Mucosa of rectum (tissue), 2 donors: ENCODE measurements around the gene HABP4.

Experiments
- H3K27ac ChIP-seq, 2 donors: one replicate each; pipeline ENCODE4 v1.7.0; 2013; ENCODE audit warnings: inconsistent platforms in 2 of 2, low read depth in 2 of 2, low read length in 2 of 2
- H3K27me3 ChIP-seq, 2 donors: one replicate each; pipeline ENCODE4 v1.7.0; 2013; ENCODE audit warnings: low read length in 2 of 2; ENCODE audit not compliant: control insufficient read depth in 2 of 2, insufficient read depth in 2 of 2
- H3K36me3 ChIP-seq, 2 donors: one replicate each; pipeline ENCODE4 v1.7.0; 2013; ENCODE audit warnings: low read length in 2 of 2; ENCODE audit not compliant: control insufficient read depth in 2 of 2, insufficient read depth in 2 of 2
- H3K4me1 ChIP-seq, 2 donors: one replicate each; pipeline ENCODE4 v1.7.0; 2013; ENCODE audit warnings: low read length in 2 of 2, mild to moderate bottlenecking in 1 of 2; ENCODE audit not compliant: control insufficient read depth in 2 of 2, insufficient read depth in 2 of 2
- H3K4me3 ChIP-seq, 2 donors: one replicate each; pipeline ENCODE4 v1.7.0; 2013; ENCODE audit warnings: low read length in 2 of 2
- H3K9ac ChIP-seq, 2 donors: one replicate each; pipeline ENCODE4 v1.7.0; 2013; ENCODE audit warnings: low read length in 2 of 2, low read depth in 1 of 2, mild to moderate bottlenecking in 1 of 2
- H3K9me3 ChIP-seq, 2 donors: one replicate each; pipeline ENCODE4 v1.7.0; 2013; ENCODE audit warnings: low read length in 2 of 2; ENCODE audit not compliant: control insufficient read depth in 2 of 2
- donor health status: healthy.
- donor health status: Normal muscosa, but diverticular disease.

HABP4 gene

DNA sequence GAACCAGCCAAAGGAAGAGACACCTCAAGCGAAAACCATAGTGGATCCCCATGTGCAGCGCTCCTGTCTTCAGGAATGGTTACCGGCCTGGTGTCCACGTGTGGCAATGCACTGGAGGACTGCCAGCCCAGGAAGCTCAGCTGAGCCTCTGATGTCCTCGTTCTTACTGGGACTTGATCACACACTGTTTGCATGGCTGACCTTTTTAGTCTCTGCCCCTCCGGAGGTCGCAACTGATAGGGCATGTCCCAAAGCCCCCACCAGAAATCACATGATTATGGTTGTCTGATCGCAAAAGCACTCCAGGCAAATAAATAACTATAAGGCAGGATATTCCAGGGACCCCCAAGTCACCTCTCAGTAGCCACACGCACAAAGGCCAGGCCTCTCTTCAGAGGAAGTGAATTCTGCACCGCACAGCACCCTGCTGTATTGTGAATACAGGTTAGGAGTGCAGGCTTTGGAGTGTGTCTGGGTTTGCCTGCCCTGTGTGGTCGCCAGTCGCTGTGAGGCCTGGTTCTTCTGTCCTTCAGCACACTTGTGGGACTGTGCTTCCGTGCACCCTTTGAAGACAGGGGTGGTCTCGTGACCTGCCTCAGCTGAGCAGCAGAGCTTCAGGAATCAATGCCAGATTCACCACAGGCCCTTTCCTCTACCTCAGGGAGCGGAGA, 13.4 kb upstream of the HABP4 start:
- H3K9ac ChIP-seq = no peak overlapping the region
- H3K4me3 ChIP-seq = no peak overlapping the region
- H3K27me3 ChIP-seq = no peaks in the 10 kb centered on the region
- H3K9me3 ChIP-seq = no peaks in the 10 kb centered on the region
- H3K27ac ChIP-seq = no peak overlapping the region
- H3K36me3 ChIP-seq = no peaks in the 10 kb centered on the region
- H3K4me1 ChIP-seq = no peaks in the 10 kb centered on the region

DNA sequence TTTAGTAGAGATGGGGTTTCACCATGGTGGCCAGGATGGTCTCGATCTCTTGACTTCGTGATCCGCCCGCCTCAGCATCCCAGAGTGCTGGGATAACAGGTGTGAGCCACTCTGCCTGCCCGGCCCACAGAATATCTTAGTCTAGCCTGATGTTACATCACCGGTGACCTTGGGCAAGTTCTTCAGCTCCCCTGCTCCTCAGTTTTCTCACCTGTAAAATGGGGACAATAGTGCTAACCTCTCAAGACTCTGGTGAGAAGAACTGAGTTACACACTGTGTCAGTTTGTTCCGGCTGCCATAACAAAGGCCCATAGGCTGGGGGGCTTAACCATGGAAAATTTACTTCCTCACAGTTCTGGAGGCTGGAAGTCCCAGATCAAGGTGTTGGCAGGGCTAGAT, 12.5 kb upstream of the HABP4 start:
- H3K36me3 ChIP-seq = no peaks in the 10 kb centered on the region
- H3K27me3 ChIP-seq = no peaks in the 10 kb centered on the region
- no peak overlapping the region for H3K4me3 ChIP-seq
- no peaks in the 10 kb centered on the region for H3K4me1 ChIP-seq
- H3K9ac ChIP-seq = no peak overlapping the region
- H3K9me3 ChIP-seq = no peaks in the 10 kb centered on the region
- H3K27ac ChIP-seq = no peak overlapping the region

DNA sequence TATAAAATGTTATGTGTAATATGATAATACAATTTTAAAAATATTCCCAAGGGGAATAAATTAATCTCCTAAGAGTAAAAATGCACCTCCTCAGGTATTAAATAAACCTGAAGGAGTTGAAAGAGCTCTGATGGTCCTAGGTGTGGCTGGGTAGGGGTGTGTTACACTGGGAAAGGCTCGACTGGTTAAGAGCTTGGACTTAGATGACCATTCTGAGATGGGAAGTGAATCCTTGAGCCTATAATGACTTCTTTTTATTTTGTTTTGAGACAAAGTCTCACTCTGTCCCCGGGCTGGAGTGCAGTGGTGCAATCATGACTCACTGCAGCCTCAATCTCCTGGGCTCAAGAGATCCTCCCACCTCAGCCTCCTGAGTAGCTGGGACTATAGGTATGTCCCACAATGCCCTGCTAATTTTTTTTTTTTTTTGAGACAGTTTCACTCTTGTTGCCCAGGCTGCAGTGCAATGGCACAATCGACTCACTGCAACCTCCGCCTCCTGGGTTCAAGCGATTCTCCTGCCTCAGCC, 9.2 kb upstream of the HABP4 start:
- Histone ChIP-seq H3K36me3 (no peaks in the 10 kb centered on the region), H3K9ac (no peak overlapping the region), H3K27me3 (no peaks in the 10 kb centered on the region), H3K4me1 (no peaks in the 10 kb centered on the region), H3K27ac (no peak overlapping the region), H3K9me3 (no peaks in the 10 kb centered on the region), H3K4me3 (no peak overlapping the region)

DNA sequence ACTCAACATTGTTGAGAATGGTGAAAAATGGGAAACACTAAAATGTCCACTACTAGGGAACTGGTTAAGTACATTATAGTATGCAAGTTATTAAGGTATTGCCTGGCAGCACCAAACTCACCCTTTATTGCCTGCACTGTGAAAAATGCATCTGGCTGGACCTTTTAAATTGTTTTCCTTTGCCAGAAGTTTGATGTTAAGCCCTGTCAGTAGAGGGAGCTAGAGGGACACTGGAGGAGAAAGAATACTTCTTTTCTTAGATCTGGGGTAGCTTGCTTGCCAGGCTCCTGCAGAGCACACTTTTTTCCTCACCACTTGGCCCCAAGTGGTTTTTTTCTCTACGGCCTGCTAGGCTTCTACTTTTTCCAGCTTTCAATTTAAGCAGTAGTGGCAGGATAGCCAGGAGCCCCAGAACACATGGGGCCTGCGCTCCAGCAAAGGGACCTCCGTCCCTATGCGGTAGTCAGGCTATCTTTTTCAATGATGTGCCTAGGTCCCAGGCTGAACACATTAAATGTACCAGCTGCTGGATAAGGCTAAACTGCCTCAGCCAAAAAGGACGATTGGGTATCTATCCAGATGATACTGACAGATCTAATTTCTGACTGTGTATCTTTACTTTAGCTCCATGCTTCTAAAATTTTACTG, 8.0 kb upstream of the HABP4 start:
- Histone ChIP-seq H3K9me3 (no peaks in the 10 kb centered on the region), H3K27ac (no peak overlapping the region), H3K36me3 (no peaks in the 10 kb centered on the region), H3K27me3 (no peaks in the 10 kb centered on the region), H3K4me1 (no peaks in the 10 kb centered on the region), H3K9ac (no peak overlapping the region), H3K4me3 (no peak overlapping the region)

DNA sequence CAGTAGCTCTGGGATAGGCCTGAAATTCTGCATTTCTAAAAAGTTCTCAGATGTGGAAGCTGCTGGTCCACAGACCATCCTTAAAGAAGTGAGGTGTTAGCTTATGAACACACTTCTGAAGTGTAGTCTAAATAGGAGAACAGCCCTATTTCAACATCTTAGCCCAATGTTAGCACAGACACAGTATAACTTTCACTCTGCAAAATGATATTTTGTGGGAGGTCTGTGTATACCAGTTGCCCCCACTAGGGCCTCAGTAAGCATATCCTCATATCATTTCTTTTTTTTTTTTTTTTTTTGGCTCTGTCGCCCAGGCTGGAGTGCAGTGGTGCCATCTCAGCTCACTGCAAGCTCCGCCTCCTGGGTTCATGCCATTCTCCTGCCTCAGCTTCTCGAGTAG, 7.5 kb upstream of the HABP4 start:
- H3K4me1 ChIP-seq = no peaks in the 10 kb centered on the region
- no peaks in the 10 kb centered on the region for H3K36me3 ChIP-seq
- H3K27me3 ChIP-seq = no peaks in the 10 kb centered on the region
- no peaks in the 10 kb centered on the region for H3K9me3 ChIP-seq
- H3K9ac ChIP-seq = no peak overlapping the region
- H3K4me3 ChIP-seq = no peak overlapping the region
- no peak overlapping the region for H3K27ac ChIP-seq

DNA sequence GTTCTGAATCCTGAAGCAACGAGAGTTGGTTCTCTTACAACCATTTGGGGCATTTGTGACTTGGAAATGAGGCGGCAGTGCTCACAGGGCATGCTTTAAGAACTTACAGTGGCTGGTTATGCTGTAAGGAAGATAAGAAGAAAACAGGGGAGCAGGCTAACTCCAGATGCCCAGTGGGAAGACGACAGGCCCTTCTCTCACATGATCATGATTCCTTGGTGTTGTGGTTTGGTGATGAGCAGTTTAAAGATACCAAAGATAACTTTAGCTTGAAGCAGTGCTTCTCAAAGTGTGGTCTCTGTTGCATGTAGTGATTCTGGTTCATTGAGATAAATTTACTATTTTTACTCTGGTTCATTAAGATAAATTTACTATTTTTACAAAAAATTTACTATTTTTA, 2.6 kb upstream of the HABP4 start:
- no peak overlapping the region for H3K27ac ChIP-seq
- H3K4me3 ChIP-seq = no peak overlapping the region
- H3K4me1 ChIP-seq = peaks cover 11 to 14% of the 10 kb centered on the region in 2 donors
- H3K9ac ChIP-seq = no peak overlapping the region
- H3K36me3 ChIP-seq = no peaks in the 10 kb centered on the region
- peaks cover 0 to 4% of the 10 kb centered on the region in 2 donors for H3K27me3 ChIP-seq
- no peaks in the 10 kb centered on the region for H3K9me3 ChIP-seq

DNA sequence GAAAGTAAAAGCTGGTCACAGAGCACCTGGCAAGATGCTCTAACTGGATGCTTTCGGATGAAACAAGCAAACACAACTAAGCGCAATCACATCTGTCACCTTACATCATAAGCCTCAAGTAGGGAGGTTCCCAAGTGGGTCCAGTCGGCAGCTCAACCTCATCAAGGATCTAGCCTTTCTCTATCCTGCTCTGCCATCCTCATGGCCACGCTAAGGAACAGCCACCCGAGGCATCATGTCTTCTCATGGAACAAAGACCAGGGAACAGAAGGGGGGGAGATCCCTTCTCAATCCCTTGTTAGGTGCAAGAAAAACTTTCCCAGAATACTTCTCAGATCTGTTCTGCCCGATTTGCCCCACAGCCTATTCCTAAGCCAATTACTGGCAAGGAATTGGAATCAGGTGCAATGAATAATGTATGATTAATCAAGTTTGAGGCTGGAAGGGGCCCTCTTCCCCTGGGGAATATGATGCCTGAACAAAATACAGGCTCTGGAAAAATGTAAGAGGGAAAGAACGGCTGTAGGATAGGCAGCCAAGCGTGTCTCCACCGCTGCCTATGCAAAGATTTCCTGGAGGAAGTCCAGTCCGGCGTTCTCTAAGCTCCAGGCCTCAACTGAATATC, 1.3 kb upstream of the HABP4 start:
- Histone ChIP-seq H3K27me3 (peaks cover 0 to 4% of the 10 kb centered on the region in 2 donors), H3K27ac (no peak overlapping the region), H3K9me3 (no peaks in the 10 kb centered on the region), H3K9ac (no peak overlapping the region), H3K4me1 (peaks cover 11 to 14% of the 10 kb centered on the region in 2 donors), H3K4me3 (no peak overlapping the region), H3K36me3 (no peaks in the 10 kb centered on the region)

DNA sequence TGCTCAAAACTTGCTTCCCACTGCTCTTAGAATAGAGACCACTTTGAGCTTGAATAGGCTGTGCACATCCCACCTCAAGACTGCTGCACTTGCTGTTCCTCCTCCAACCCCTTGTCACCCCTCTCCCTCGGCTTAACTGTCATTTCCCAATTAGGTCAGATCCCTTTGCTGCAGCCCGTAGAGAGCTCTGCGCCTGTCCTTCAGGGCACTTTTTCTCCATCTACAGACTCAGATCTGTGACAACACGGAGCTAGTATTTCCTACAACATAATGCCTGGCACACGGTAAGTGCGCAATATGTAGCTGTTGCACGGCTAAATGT, 485 bp upstream of the HABP4 start:
- H3K9ac ChIP-seq = peak overlapping the region; percentile 14 to 38
- peak overlapping the region; percentile 68 to 89 for H3K4me3 ChIP-seq
- H3K36me3 ChIP-seq = no peaks in the 10 kb centered on the region
- peaks cover 0 to 4% of the 10 kb centered on the region in 2 donors for H3K27me3 ChIP-seq
- H3K27ac ChIP-seq = peak overlapping the region in 1 of 2 donors; percentile 59
- H3K4me1 ChIP-seq = peaks cover 11 to 14% of the 10 kb centered on the region in 2 donors
- H3K9me3 ChIP-seq = no peaks in the 10 kb centered on the region

DNA sequence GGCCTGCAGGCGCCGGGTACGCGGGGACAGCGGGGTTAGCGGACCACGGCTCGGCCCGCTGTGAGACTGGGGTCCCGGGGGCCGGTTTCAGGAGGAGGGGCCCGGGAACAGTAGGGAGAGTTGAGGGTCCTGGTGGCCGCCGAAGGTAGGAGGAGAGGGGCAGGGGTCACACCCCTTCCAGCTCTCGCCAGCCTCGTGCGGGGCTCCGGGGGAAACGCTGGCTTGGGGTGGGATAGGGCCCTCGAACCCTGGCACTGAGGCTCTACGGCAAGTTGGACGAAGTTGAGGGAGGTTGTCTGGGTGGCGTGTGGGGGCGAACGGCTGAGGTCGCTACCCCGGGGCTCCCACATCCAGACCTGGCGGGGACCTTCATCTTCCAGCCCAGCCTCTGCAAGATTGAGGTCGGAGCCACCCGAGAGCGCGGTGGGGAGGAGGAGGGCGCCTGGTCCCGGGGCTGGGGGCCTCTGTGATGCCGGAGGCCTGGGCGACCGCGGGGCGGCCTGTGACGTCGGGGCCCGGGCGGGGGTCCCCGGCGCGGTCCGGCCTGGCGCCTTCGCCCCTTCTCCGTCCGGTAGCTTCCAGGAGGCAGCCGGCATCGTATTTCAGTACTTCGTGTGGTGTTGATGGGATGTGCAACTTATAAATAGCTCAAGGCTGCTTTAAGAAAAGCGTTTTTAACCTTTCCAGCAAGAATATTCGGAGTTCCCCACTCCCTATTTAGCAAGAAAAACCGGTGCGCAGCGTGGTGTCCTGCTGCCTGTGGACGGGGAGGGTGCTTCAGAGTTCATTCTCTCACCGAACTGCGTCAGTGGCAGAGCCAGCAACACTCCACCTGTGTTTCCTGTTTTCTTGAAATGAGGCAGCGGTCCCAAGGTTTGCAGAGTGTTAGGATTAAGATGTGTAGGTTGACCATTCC, 902 bp downstream of the HABP4 start:
- Histone ChIP-seq H3K9me3 (no peaks in the 10 kb centered on the region), H3K9ac (peak overlapping the region; percentile 63 to 78), H3K4me3 (peak overlapping the region; percentile 76 to 89), H3K4me1 (peaks cover 11 to 14% of the 10 kb centered on the region in 2 donors), H3K36me3 (no peaks in the 10 kb centered on the region), H3K27me3 (peaks cover 0 to 4% of the 10 kb centered on the region in 2 donors), H3K27ac (peak overlapping the region in 1 of 2 donors; percentile 78)
